Measurements from ENCODE around the gene POMP. TPM values are rescaled to one million over a fixed set of nuclear protein-coding genes. Genes with fewer than 3 reads are reported as not detected.

POMP gene
- total RNA-seq (100 to 1,000 TPM in 2 of 9 donors, 10 to 100 TPM in 7; 43.4 to 187 (median 65.6) TPM), polyA plus RNA-seq (100 to 1,000 TPM in 1 of 3 donors, 10 to 100 TPM in 2; 40.1 to 129 (median 61.9) TPM)
- long read RNA-seq, donor 1, transcript POMP-201 (6 exons, 1,330 nt) = major isoform, 394 of 532 reads
- long read RNA-seq, donor 1, partial matches to known transcripts = 125 of 532 reads
- long read RNA-seq, donor 1, other reads (novel, unspliced or antisense) = 13 of 532 reads
- long read RNA-seq, donor 2, transcript POMP-201 (6 exons, 1,330 nt) = major isoform, 225 of 285 reads
- long read RNA-seq, donor 2, partial matches to known transcripts = 60 of 285 reads
- long read RNA-seq, donor 2, other reads (novel, unspliced or antisense) = 0 of 285 reads
- long read RNA-seq, donor 3, transcript POMP-201 (6 exons, 1,330 nt) = major isoform, 315 of 428 reads
- long read RNA-seq, donor 3, partial matches to known transcripts = 103 of 428 reads
- long read RNA-seq, donor 3, other reads (novel, unspliced or antisense) = 10 of 428 reads
- long read RNA-seq, donor 4, transcript POMP-201 (6 exons, 1,330 nt) = major isoform, 155 of 171 reads
- long read RNA-seq, donor 4, partial matches to known transcripts = 12 of 171 reads
- long read RNA-seq, donor 4, other reads (novel, unspliced or antisense) = 4 of 171 reads
- long read RNA-seq, donor 5, transcript POMP-201 (6 exons, 1,330 nt) = major isoform, 167 of 296 reads
- long read RNA-seq, donor 5, partial matches to known transcripts = 125 of 296 reads
- long read RNA-seq, donor 5, other reads (novel, unspliced or antisense) = 4 of 296 reads
- long read RNA-seq, donor 6, transcript POMP-201 (6 exons, 1,330 nt) = major isoform, 110 of 127 reads
- long read RNA-seq, donor 6, partial matches to known transcripts = 15 of 127 reads
- long read RNA-seq, donor 6, other reads (novel, unspliced or antisense) = 2 of 127 reads
- long read RNA-seq, donor 7, transcript POMP-201 (6 exons, 1,330 nt) = major isoform, 169 of 209 reads
- long read RNA-seq, donor 7, partial matches to known transcripts = 40 of 209 reads
- long read RNA-seq, donor 7, other reads (novel, unspliced or antisense) = 0 of 209 reads
- long read RNA-seq, donor 8, transcript POMP-201 (6 exons, 1,330 nt) = major isoform, 292 of 372 reads
- long read RNA-seq, donor 8, partial matches to known transcripts = 66 of 372 reads
- long read RNA-seq, donor 8, other reads (novel, unspliced or antisense) = 14 of 372 reads
- long read RNA-seq, donor 9, transcript POMP-201 (6 exons, 1,330 nt) = major isoform, 195 of 295 reads
- long read RNA-seq, donor 9, partial matches to known transcripts = 100 of 295 reads
- long read RNA-seq, donor 9, other reads (novel, unspliced or antisense) = 0 of 295 reads
- long read RNA-seq, donor 10, transcript POMP-201 (6 exons, 1,330 nt) = major isoform, 138 of 225 reads
- long read RNA-seq, donor 10, partial matches to known transcripts = 86 of 225 reads
- long read RNA-seq, donor 10, other reads (novel, unspliced or antisense) = 0 of 225 reads

GRCh38 chr13:28658796-28659620, at the start of gene POMP:
Gene POMP (plus strand): TSS chr13:28659130. CDS start chr13:28659185, 55 bp downstream.
- WGBS, 4 donors = 0 to 1% (median 1%) methylated on average over 21 to 64 of the region's 64 CpGs
- no peaks in the 10 kb centered on the region for H3K9me3 ChIP-seq (replicated peaks in 1 of 3)
- DNase-seq = peak; percentile 91 to 95 (median 93)
- peaks cover 0 to 22% of the 10 kb centered on the region in 2 donors for H3K36me3 ChIP-seq (replicated peaks in 1 of 2)
- TF ChIP-seq CTCF (IDR thresholded peaks at IDR 0.05) (no peak), POLR2A (IDR thresholded peaks at IDR 0.05) (peak; percentile 87 to 91)
- peak within 1 kb of the TSS; percentile 83 to 95 (median 86) for H3K4me3 ChIP-seq
- H3K27me3 ChIP-seq = no peaks in the 10 kb centered on the region
- intact Hi-C loops (cut with DNase I) = no loop called here
- H3K4me1 ChIP-seq (replicated peaks in 1 of 2) = peaks cover 19 to 47% of the 10 kb centered on the region in 2 donors
- H3K27ac ChIP-seq = peak within 1 kb of the TSS; percentile 84 to 98 (median 95)

- no peaks in the 10 kb centered on the region for H3K36me3 ChIP-seq (replicated peaks in 1 of 2)
- DNase-seq = no peak
- H3K27ac ChIP-seq = no peak overlapping the region
- TF ChIP-seq POLR2A (IDR thresholded peaks at IDR 0.05) = no peak
- TF ChIP-seq CTCF (IDR thresholded peaks at IDR 0.05) = no peak
- intact Hi-C loops (cut with DNase I) = no loop called here
- 85 to 100% (median 90%) methylated on average over 1 of the region's 1 CpG for WGBS, 4 donors
- H3K9me3 ChIP-seq (replicated peaks in 1 of 3) = no peaks in the 10 kb centered on the region
- H3K27me3 ChIP-seq = no peaks in the 10 kb centered on the region
- no peaks in the 10 kb centered on the region for H3K4me1 ChIP-seq (replicated peaks in 1 of 2)
- no peak overlapping the region for H3K4me3 ChIP-seq
Observed at GRCh38 chr13:28609381-28609780, 49.5 kb upstream of the POMP start.

GRCh38 chr13:28609926-28610325, 49.0 kb upstream of the POMP start:
- Histone ChIP-seq H3K9me3 (replicated peaks in 1 of 3) (no peaks in the 10 kb centered on the region), H3K27me3 (no peaks in the 10 kb centered on the region), H3K36me3 (replicated peaks in 1 of 2) (no peaks in the 10 kb centered on the region), H3K27ac (no peak overlapping the region), H3K4me1 (replicated peaks in 1 of 2) (no peaks in the 10 kb centered on the region), H3K4me3 (no peak overlapping the region)
- DNase-seq = no peak
- no peak for TF ChIP-seq CTCF (IDR thresholded peaks at IDR 0.05)
- no peak for TF ChIP-seq POLR2A (IDR thresholded peaks at IDR 0.05)
- intact Hi-C loops (cut with DNase I) = no loop called here
- 73 to 80% (median 77%) methylated on average over 1 of the region's 1 CpG for WGBS, 4 donors

Data from adrenal gland (tissue), 19 donors.